PC-3 (cell line): ENCODE measurements around the gene ARL5A.

Experiments used
- EZH2 ChIP-seq: fragments of 300-600 bp; sonication (generic); IDR thresholded peaks from one replicate; pipeline ENCODE4 v1.6.1; 2017; ENCODE audit warnings: antibody characterized with exemption, mild to moderate bottlenecking, low read length; ENCODE audit not compliant: unreplicated experiment
- TF ChIP-seq, protein P1 (sequence below): fragments of 300-600 bp; sonication (generic); conservative IDR thresholded peaks from 2 replicates; pipeline ENCODE4 v1.5.1; 2017; ENCODE audit warnings: antibody characterized with exemption, low read depth, mild to moderate bottlenecking, low read length

DNA sequence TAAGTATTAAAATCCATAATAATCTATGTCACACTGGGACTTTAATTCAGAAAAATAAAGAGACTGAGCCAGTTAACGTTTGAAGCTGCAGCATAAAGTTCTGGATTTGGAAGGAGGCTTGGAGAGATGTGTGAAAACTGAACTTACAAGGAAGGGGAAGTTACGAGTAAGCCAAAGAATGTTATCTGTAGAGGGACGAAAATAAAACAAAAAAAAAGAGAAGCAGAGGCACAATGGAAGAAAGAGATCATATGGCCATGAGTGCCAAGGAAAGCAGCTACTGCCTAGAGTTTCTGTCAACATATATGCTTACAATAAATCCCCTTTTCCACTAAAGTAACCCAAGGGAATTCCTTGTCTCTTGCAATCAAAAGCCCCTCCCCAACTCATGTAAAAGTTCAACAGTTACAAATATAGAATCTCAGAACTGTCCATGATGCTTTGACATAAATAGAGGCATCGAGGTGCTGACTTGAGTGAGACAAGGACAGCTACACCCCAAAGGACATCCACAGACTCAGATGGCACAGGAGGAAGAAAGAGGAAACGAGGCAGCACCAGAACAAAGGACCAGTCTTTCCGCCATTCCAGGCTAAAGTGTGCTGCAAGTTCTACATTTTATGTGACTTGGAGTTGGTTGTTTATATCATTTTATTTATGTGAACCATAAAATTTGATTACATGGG, 16.1 kb upstream of the ARL5A start:
- TF ChIP-seq EZH2 = no peak
- TF ChIP-seq, protein P1, sequence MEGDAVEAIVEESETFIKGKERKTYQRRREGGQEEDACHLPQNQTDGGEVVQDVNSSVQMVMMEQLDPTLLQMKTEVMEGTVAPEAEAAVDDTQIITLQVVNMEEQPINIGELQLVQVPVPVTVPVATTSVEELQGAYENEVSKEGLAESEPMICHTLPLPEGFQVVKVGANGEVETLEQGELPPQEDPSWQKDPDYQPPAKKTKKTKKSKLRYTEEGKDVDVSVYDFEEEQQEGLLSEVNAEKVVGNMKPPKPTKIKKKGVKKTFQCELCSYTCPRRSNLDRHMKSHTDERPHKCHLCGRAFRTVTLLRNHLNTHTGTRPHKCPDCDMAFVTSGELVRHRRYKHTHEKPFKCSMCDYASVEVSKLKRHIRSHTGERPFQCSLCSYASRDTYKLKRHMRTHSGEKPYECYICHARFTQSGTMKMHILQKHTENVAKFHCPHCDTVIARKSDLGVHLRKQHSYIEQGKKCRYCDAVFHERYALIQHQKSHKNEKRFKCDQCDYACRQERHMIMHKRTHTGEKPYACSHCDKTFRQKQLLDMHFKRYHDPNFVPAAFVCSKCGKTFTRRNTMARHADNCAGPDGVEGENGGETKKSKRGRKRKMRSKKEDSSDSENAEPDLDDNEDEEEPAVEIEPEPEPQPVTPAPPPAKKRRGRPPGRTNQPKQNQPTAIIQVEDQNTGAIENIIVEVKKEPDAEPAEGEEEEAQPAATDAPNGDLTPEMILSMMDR = no peak
